Inflammatory macrophage treated with lipopolysaccharide for 4 hours (primary cell): ENCODE measurements around the gene CTNND1.
"Not testable (repeated sequence)": the region's sequence is repeated elsewhere in the genome, so short reads cannot be mapped to it uniquely, and the experiment has no call there.

Experiments used
- DNase-seq: peaks from one replicate; pipeline ENCODE4 v3.0.0-alpha.2; 2020

CTNND1 gene

GRCh38 chr11:57761301-57762234 is at the start of gene CTNND1:
CTNND1 (plus strand) TSS chr11:57761802; CDS start chr11:57791479, 29,677 bp downstream.
- peak; percentile 95 for DNase-seq

- peak; percentile 99 for DNase-seq
These were observed 49.1 kb upstream of the CTNND1 start, which contains the start of gene TMX2 for GRCh38 chr11:57712256-57713150. TMX2 (plus strand) TSS chr11:57712593; CDS start chr11:57712619, 26 bp downstream.

GRCh38 chr11:57713835-57714234 is 47.8 kb upstream of the CTNND1 start:
- DNase-seq: no peak

GRCh38 chr11:57716726-57717125 is 44.9 kb upstream of the CTNND1 start:
- DNase-seq: not testable (repeated sequence)

- DNase-seq: no peak
These were observed 34.4 kb upstream of the CTNND1 start for GRCh38 chr11:57727185-57727584.

GRCh38 chr11:57728829-57729228 is 32.8 kb upstream of the CTNND1 start:
- DNase-seq: no peak

- DNase-seq: no peak
These were observed 32.1 kb upstream of the CTNND1 start for GRCh38 chr11:57729479-57729878.

GRCh38 chr11:57732661-57733060 is 28.9 kb upstream of the CTNND1 start:
- DNase-seq: no peak

- DNase-seq: no peak
These were observed 25.8 kb upstream of the CTNND1 start for GRCh38 chr11:57735619-57736298.

- peak; percentile 97 for DNase-seq
These were observed 20.2 kb upstream of the CTNND1 start, which contains the start of gene SELENOH for GRCh38 chr11:57741132-57742086. SELENOH (plus strand) TSS chr11:57741491; CDS start chr11:57741596, 105 bp downstream.

- DNase-seq: no peak
These were observed 19.5 kb upstream of the CTNND1 start for GRCh38 chr11:57742087-57742452.

- DNase-seq: no peak
These were observed 17.2 kb upstream of the CTNND1 start for GRCh38 chr11:57744357-57744756.

GRCh38 chr11:57745206-57745605 is 16.4 kb upstream of the CTNND1 start:
- no peak for DNase-seq

- no peak for DNase-seq
These were observed 14.7 kb upstream of the CTNND1 start for GRCh38 chr11:57746920-57747319.

- DNase-seq: no peak
These were observed 10.4 kb upstream of the CTNND1 start for GRCh38 chr11:57751176-57751575.

GRCh38 chr11:57751676-57752253 is 9.8 kb upstream of the CTNND1 start, which contains the start of gene BTBD18:
BTBD18 (minus strand) TSS chr11:57751819; CDS start chr11:57751188, 631 bp downstream.
- peak; percentile 40 for DNase-seq

- no peak for DNase-seq
These were observed 8.6 kb upstream of the CTNND1 start for GRCh38 chr11:57752954-57753353.

GRCh38 chr11:57758174-57758573 is 3.4 kb upstream of the CTNND1 start:
- no peak for DNase-seq

GRCh38 chr11:57762235-57762861 is 746 bp downstream of the CTNND1 start:
- DNase-seq: peak; percentile 27

- no peak for DNase-seq
These were observed 2.0 kb downstream of the CTNND1 start for GRCh38 chr11:57763568-57763967.
